ENCODE measurements around the gene MXD3. TPM values are rescaled to one million over a fixed set of nuclear protein-coding genes. Genes with fewer than 3 reads are reported as not detected.
"Not testable (repeated sequence)": the region's sequence is repeated elsewhere in the genome, so short reads cannot be mapped to it uniquely, and the experiment has no call there.

The MXD3 gene
- 10 to 100 TPM; 16.7 to 39.9 (median 30.3) TPM for polyA plus RNA-seq (ENCODE audit: insufficient read depth in 1 of 5, insufficient read length in 5 of 5, low replicate concordance in 1 of 5)
- long read RNA-seq, donor 1, transcript MXD3-203 (6 exons, 1,483 nt), result major isoform, 6 of 11 reads
- long read RNA-seq, donor 1, partial matches to known transcripts, result 0 of 11 reads
- long read RNA-seq, donor 1, other reads (novel, unspliced or antisense), result 0 of 11 reads
- long read RNA-seq, donor 2, transcript MXD3-203 (6 exons, 1,483 nt), result major isoform, 7 of 8 reads
- long read RNA-seq, donor 2, partial matches to known transcripts, result 0 of 8 reads
- long read RNA-seq, donor 2, other reads (novel, unspliced or antisense), result 0 of 8 reads
- long read RNA-seq, donor 3, transcript MXD3-203 (6 exons, 1,483 nt), result major isoform, 7 of 9 reads
- long read RNA-seq, donor 3, partial matches to known transcripts, result 0 of 9 reads
- long read RNA-seq, donor 3, other reads (novel, unspliced or antisense), result 0 of 9 reads
- long read RNA-seq, donor 4, partial matches to known transcripts, result 0 of 1 reads
- long read RNA-seq, donor 4, other reads (novel, unspliced or antisense), result 0 of 1 reads
- long read RNA-seq, donor 5, transcript MXD3-203 (6 exons, 1,483 nt), result major isoform, 9 of 295 reads
- long read RNA-seq, donor 5, partial matches to known transcripts, result 279 of 295 reads
- long read RNA-seq, donor 5, other reads (novel, unspliced or antisense), result 6 of 295 reads
- long read RNA-seq, donor 6, transcript MXD3-203 (6 exons, 1,483 nt), result major isoform, 6 of 8 reads
- long read RNA-seq, donor 6, partial matches to known transcripts, result 0 of 8 reads
- long read RNA-seq, donor 6, other reads (novel, unspliced or antisense), result 0 of 8 reads
- long read RNA-seq, donor 7, partial matches to known transcripts, result 5 of 9 reads
- long read RNA-seq, donor 7, other reads (novel, unspliced or antisense), result 0 of 9 reads
- long read RNA-seq, donor 8, partial matches to known transcripts, result 0 of 1 reads
- long read RNA-seq, donor 8, other reads (novel, unspliced or antisense), result 0 of 1 reads

- DNase-seq, result peak; percentile 88 to 90
Measured at GRCh38 chr5:177311723-177312648, at the start of gene MXD3. MXD3 (minus strand) TSS chr5:177311898; CDS start chr5:177311830, 68 bp downstream.

GRCh38 chr5:177360740-177361139 lies 49.0 kb upstream of the MXD3 start:
- DNase-seq, result not testable (repeated sequence)

GRCh38 chr5:177359860-177360259 lies 48.2 kb upstream of the MXD3 start:
- DNase-seq, result no peak

- DNase-seq, result no peak
Measured at GRCh38 chr5:177359451-177359851, 47.8 kb upstream of the MXD3 start.

- DNase-seq, result no peak
Measured at GRCh38 chr5:177358370-177358819, 46.7 kb upstream of the MXD3 start.

- peak in 1 of 2 donors; percentile 27 for DNase-seq
Measured at GRCh38 chr5:177357459-177358351, 46.0 kb upstream of the MXD3 start, which contains the start of gene RGS14. RGS14 (plus strand) TSS chr5:177357924; CDS start chr5:177358025, 101 bp downstream.

GRCh38 chr5:177357146-177357458 lies 45.4 kb upstream of the MXD3 start:
- DNase-seq, result no peak

- no peak for DNase-seq
Measured at GRCh38 chr5:177356746-177357145, 45.0 kb upstream of the MXD3 start.

GRCh38 chr5:177355868-177356168 lies 44.1 kb upstream of the MXD3 start:
- no peak for DNase-seq

GRCh38 chr5:177355162-177355867 lies 43.6 kb upstream of the MXD3 start:
- DNase-seq, result no peak

GRCh38 chr5:177354711-177355110 lies 43.0 kb upstream of the MXD3 start:
- no peak for DNase-seq

GRCh38 chr5:177354256-177354655 lies 42.6 kb upstream of the MXD3 start:
- DNase-seq, result no peak

- no peak for DNase-seq
Measured at GRCh38 chr5:177353093-177353492, 41.4 kb upstream of the MXD3 start.

- DNase-seq, result peak; percentile 93 to 95
Measured at GRCh38 chr5:177351392-177352329, 40.0 kb upstream of the MXD3 start, which contains the start of gene LMAN2. LMAN2 (minus strand) TSS chr5:177351668; CDS start chr5:177351647, 21 bp downstream.

GRCh38 chr5:177350776-177351391 lies 39.2 kb upstream of the MXD3 start:
- DNase-seq, result no peak

- DNase-seq, result no peak
Measured at GRCh38 chr5:177349762-177350161, 38.1 kb upstream of the MXD3 start.

GRCh38 chr5:177349362-177349647 lies 37.6 kb upstream of the MXD3 start:
- no peak for DNase-seq

- DNase-seq, result no peak
Measured at GRCh38 chr5:177347699-177348098, 36.0 kb upstream of the MXD3 start.

Data from right lung (tissue), 10 donors.